Neural progenitor cell (in vitro differentiated cells): ENCODE results near the gene URGCP. TPM values are rescaled to one million over a fixed set of nuclear protein-coding genes. Genes with fewer than 3 reads are reported as not detected.

Experiments
- DNase-seq: peaks from one replicate; pipeline ENCODE4 v3.0.0-alpha.2; 2016; ENCODE audit warnings: low spot score
- H2AFZ ChIP-seq: fragments of 200-600 bp; sonication (generic); replicated peaks from 2 replicates; pipeline ENCODE4 v1.6.1; 2016; ENCODE audit warnings: antibody characterized with exemption
- H3F3A ChIP-seq: fragments of 200-600 bp; sonication (generic); 2 replicates; pipeline ENCODE4 v1.6.1; 2016; ENCODE audit warnings: antibody characterized with exemption, low read depth
- H3K27ac ChIP-seq: fragments of 200-600 bp; sonication (generic); 2 replicates; pipeline ENCODE4 v1.5.1; 2016; ENCODE audit warnings: mild to moderate bottlenecking
- H3K27me3 ChIP-seq: fragments of 200-600 bp; sonication (generic); 2 replicates; pipeline ENCODE4 v1.6.1; 2016; ENCODE audit warnings: mild to moderate bottlenecking, moderate library complexity
- H3K36me3 ChIP-seq: fragments of 200-600 bp; sonication (generic); 2 replicates; pipeline ENCODE4 v1.5.1; 2016
- H3K4me1 ChIP-seq: fragments of 200-600 bp; sonication (generic); 2 replicates; pipeline ENCODE4 v1.6.1; 2016; ENCODE audit warnings: mixed run types
- H3K4me2 ChIP-seq: fragments of 200-600 bp; sonication (generic); 2 replicates; pipeline ENCODE4 v1.6.1; 2016
- H3K4me3 ChIP-seq: fragments of 200-600 bp; sonication (generic); 2 replicates; pipeline ENCODE4 v1.5.1; 2016
- H3K79me2 ChIP-seq: fragments of 200-600 bp; sonication (generic); 2 replicates; pipeline ENCODE4 v1.6.1; 2016; ENCODE audit warnings: low read depth
- H3K9ac ChIP-seq: fragments of 200-600 bp; sonication (generic); 2 replicates; pipeline ENCODE4 v1.6.1; 2016
- H3K9me3 ChIP-seq: fragments of 200-600 bp; sonication (generic); 2 replicates; pipeline ENCODE4 v1.5.1; 2016; ENCODE audit warnings: low read depth
- H4K20me1 ChIP-seq: fragments of 200-600 bp; sonication (generic); 2 replicates; pipeline ENCODE4 v1.6.1; 2016; ENCODE audit warnings: low read depth
- H3K27ac Mint-ChIP-seq: 3 replicates; pipeline ENCODE4 v1.8.0; 2021; ENCODE audit warnings: mixed read lengths
- H3K27me3 Mint-ChIP-seq: 2 replicates; pipeline ENCODE4 v1.8.0; 2022; ENCODE audit warnings: low read depth, mild to moderate bottlenecking, inconsistent platforms, moderate library complexity, mixed read lengths; ENCODE audit not compliant: insufficient read depth
- H3K36me3 Mint-ChIP-seq: 3 replicates; pipeline ENCODE4 v1.8.0; 2021; ENCODE audit warnings: mixed read lengths
- H3K4me1 Mint-ChIP-seq: 3 replicates; pipeline ENCODE4 v1.8.0; 2021; ENCODE audit warnings: mixed read lengths
- H3K4me3 Mint-ChIP-seq: 3 replicates; pipeline ENCODE4 v1.8.0; 2021; ENCODE audit warnings: mild to moderate bottlenecking, moderate library complexity, mixed read lengths
- H3K9me3 Mint-ChIP-seq: 3 replicates; pipeline ENCODE4 v1.8.0; 2020; ENCODE audit warnings: mixed read lengths
- CTCF ChIP-seq: fragments of 200-600 bp; sonication (generic); IDR thresholded peaks from 2 replicates; pipeline ENCODE4 v1.5.1; 2017; ENCODE audit warnings: antibody characterized with exemption, mild to moderate bottlenecking
- EZH2 ChIP-seq: fragments of 200-600 bp; sonication (generic); IDR thresholded peaks from 2 replicates; pipeline ENCODE4 v1.6.1; 2017; ENCODE audit warnings: antibody characterized with exemption, mild to moderate bottlenecking, moderate library complexity
- EZH2phosphoT487 ChIP-seq: fragments of 200-600 bp; sonication (generic); IDR thresholded peaks from 2 replicates; pipeline ENCODE4 v1.6.1; 2017; ENCODE audit warnings: antibody characterized with exemption
- total RNA-seq: library from RNA; depleted of rRNA; stranded (reverse); fragments of >200 nt; gene quantifications from 2 replicates; pipeline ENCODE4 v1.2.3, GENCODE V29; 2015; ENCODE audit warnings: low replicate concordance

URGCP gene
- total RNA-seq = 9.2 TPM in 2 replicates

DNA sequence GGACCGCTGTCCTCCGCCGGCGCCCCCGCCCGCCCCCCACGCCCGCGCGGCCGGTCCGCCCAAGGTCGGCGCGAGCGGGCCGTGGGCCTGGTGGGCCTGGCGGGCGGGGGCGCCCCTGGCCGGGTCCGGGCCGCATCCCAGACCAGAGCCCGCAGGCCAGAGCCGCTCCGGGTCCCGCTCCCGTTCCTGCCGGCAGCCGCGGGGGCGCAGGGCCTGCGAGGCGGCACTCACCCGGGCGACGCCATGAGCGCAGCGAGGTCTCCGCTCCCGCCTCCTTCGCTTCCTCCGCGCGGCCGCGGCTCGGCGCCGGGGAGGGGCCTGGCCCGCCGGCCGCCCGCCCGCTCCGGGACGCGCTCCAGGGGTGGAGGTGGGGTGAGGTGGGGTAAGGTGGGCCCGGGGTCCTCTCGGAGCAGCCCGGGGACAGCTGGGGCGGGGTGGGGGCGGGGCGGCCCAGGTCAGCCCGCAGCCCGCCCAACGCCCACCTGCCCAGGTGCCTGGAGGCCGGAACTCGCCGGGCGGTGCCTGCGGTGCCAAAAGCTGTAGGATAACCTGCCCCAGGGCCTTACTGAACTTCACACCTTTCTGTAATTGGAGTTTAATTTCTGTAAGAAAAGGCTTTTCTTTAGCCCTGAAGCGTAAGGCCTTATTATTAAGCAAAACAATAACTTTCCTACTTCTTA, at the start of gene URGCP:
Gene URGCP, minus strand, starts transcription at position 266 of the 680 bp plus-strand sequence. Its CDS starts 21 bp downstream, at position 245.
- H3K9ac ChIP-seq = no peak within 1 kb of the TSS
- H3K36me3 ChIP-seq = no peaks in the 10 kb centered on the region
- H2AFZ ChIP-seq = peak within 1 kb of the TSS; percentile 83
- no peaks in the 10 kb centered on the region for H3K9me3 ChIP-seq
- H3K4me3 ChIP-seq = peak within 1 kb of the TSS; percentile 76
- Mint-ChIP-seq H3K9me3 (no peaks in the 10 kb centered on the region), H3K4me1 (peaks cover 8% of the 10 kb centered on the region), H3K27me3 (no peaks in the 10 kb centered on the region), H3K36me3 (no peaks in the 10 kb centered on the region), H3K27ac (peak within 1 kb of the TSS; percentile 99), H3K4me3 (peak within 1 kb of the TSS; percentile 98)
- TF ChIP-seq EZH2phosphoT487 = no peak
- no peak for TF ChIP-seq CTCF
- peak; percentile 0 for TF ChIP-seq EZH2
- peak within 1 kb of the TSS; percentile 94 for H3K4me2 ChIP-seq
- peaks cover 7% of the 10 kb centered on the region for H3K4me1 ChIP-seq
- peaks cover 13% of the 10 kb centered on the region for H3F3A ChIP-seq
- H3K27me3 ChIP-seq = peaks cover 29% of the 10 kb centered on the region
- DNase-seq = peak; percentile 79
- no peak within 1 kb of the TSS for H3K27ac ChIP-seq
- peaks cover 8% of the 10 kb centered on the region for H4K20me1 ChIP-seq
- H3K79me2 ChIP-seq = peaks cover 8% of the 10 kb centered on the region

GRCh38 chr7:43956027-43956426, 49.6 kb upstream of the URGCP start:
- Mint-ChIP-seq H3K27ac (no peak overlapping the region), H3K27me3 (peaks cover 4% of the 10 kb centered on the region), H3K4me1 (no peaks in the 10 kb centered on the region), H3K36me3 (peaks cover 19% of the 10 kb centered on the region), H3K9me3 (no peaks in the 10 kb centered on the region), H3K4me3 (no peak overlapping the region)
- DNase-seq = no peak
- Histone ChIP-seq H2AFZ (no peak overlapping the region), H3K27ac (no peak overlapping the region), H3K4me1 (no peaks in the 10 kb centered on the region), H3K27me3 (no peaks in the 10 kb centered on the region), H3K36me3 (no peaks in the 10 kb centered on the region), H3K9ac (no peak overlapping the region), H3K4me2 (no peak overlapping the region), H3K79me2 (no peaks in the 10 kb centered on the region), H3K4me3 (no peak overlapping the region), H3K9me3 (no peaks in the 10 kb centered on the region), H3F3A (no peaks in the 10 kb centered on the region), H4K20me1 (no peaks in the 10 kb centered on the region)
- no peak for TF ChIP-seq CTCF
- no peak for TF ChIP-seq EZH2phosphoT487
- TF ChIP-seq EZH2 = no peak

- peaks cover 13% of the 10 kb centered on the region for H3K36me3 Mint-ChIP-seq
- Histone ChIP-seq H3K4me1 (no peaks in the 10 kb centered on the region), H3K9me3 (no peaks in the 10 kb centered on the region), H3F3A (no peaks in the 10 kb centered on the region), H4K20me1 (no peaks in the 10 kb centered on the region), H3K4me2 (no peak overlapping the region), H3K27ac (no peak overlapping the region), H3K27me3 (no peaks in the 10 kb centered on the region), H3K36me3 (no peaks in the 10 kb centered on the region), H3K9ac (no peak overlapping the region), H2AFZ (no peak overlapping the region), H3K4me3 (no peak overlapping the region), H3K79me2 (no peaks in the 10 kb centered on the region)
- no peaks in the 10 kb centered on the region for H3K9me3 Mint-ChIP-seq
- TF ChIP-seq EZH2 (no peak), CTCF (peak; percentile 61)
- H3K4me3 Mint-ChIP-seq = no peak overlapping the region
- peaks cover 4% of the 10 kb centered on the region for H3K27me3 Mint-ChIP-seq
- DNase-seq = peak; percentile 64
- peak overlapping the region; percentile 50 for H3K27ac Mint-ChIP-seq
- no peaks in the 10 kb centered on the region for H3K4me1 Mint-ChIP-seq
These were observed 48.3 kb upstream of the URGCP start for GRCh38 chr7:43954524-43955228.
